Ishikawa (cell line): ENCODE results near the gene MICALL2.

Experiments used
- CEBPB ChIP-seq: IDR thresholded peaks from 2 replicates; pipeline ENCODE4 v1.6.1; 2012
- CREB1 ChIP-seq: IDR thresholded peaks from 2 replicates; pipeline ENCODE4 v1.6.1; 2012; ENCODE audit warnings: low read depth
- EGR1 ChIP-seq: IDR thresholded peaks from 2 replicates; pipeline ENCODE4 v1.6.1; 2012
- EP300 ChIP-seq: IDR thresholded peaks from 2 replicates; pipeline ENCODE4 v1.6.1; 2012; ENCODE audit warnings: borderline replicate concordance
- FOXM1 ChIP-seq: IDR thresholded peaks from 2 replicates; pipeline ENCODE4 v1.6.1; 2012; ENCODE audit warnings: low read depth, borderline replicate concordance
- NFIC ChIP-seq: IDR thresholded peaks from 2 replicates; pipeline ENCODE4 v1.6.1; 2012
- RAD21 ChIP-seq: IDR thresholded peaks from 2 replicates; pipeline ENCODE4 v1.6.1; 2012; ENCODE audit warnings: low read depth
- TAF1 ChIP-seq: IDR thresholded peaks from 2 replicates; pipeline ENCODE4 v1.6.1; 2012; ENCODE audit warnings: low read depth, mild to moderate bottlenecking
- TCF12 ChIP-seq: IDR thresholded peaks from 2 replicates; pipeline ENCODE4 v1.6.1; 2012; ENCODE audit warnings: low read depth
- TEAD4 ChIP-seq: IDR thresholded peaks from 2 replicates; pipeline ENCODE4 v1.6.1; 2012
- YY1 ChIP-seq: IDR thresholded peaks from 2 replicates; pipeline ENCODE4 v1.6.1; 2012; ENCODE audit warnings: low read depth
- ZBTB7A ChIP-seq: IDR thresholded peaks from 2 replicates; pipeline ENCODE4 v1.6.1; 2012; ENCODE audit warnings: low read depth
- TF ChIP-seq, protein P1 (sequence below): IDR thresholded peaks from 2 replicates; pipeline ENCODE4 v1.6.1; 2012; ENCODE audit warnings: low read depth, mild to moderate bottlenecking
- TF ChIP-seq, protein P2 (sequence below): IDR thresholded peaks from 2 replicates; pipeline ENCODE4 v1.6.1; 2012
- TF ChIP-seq, protein P3 (sequence below): IDR thresholded peaks from 2 replicates; pipeline ENCODE4 v1.6.1; 2012

The MICALL2 gene

DNA sequence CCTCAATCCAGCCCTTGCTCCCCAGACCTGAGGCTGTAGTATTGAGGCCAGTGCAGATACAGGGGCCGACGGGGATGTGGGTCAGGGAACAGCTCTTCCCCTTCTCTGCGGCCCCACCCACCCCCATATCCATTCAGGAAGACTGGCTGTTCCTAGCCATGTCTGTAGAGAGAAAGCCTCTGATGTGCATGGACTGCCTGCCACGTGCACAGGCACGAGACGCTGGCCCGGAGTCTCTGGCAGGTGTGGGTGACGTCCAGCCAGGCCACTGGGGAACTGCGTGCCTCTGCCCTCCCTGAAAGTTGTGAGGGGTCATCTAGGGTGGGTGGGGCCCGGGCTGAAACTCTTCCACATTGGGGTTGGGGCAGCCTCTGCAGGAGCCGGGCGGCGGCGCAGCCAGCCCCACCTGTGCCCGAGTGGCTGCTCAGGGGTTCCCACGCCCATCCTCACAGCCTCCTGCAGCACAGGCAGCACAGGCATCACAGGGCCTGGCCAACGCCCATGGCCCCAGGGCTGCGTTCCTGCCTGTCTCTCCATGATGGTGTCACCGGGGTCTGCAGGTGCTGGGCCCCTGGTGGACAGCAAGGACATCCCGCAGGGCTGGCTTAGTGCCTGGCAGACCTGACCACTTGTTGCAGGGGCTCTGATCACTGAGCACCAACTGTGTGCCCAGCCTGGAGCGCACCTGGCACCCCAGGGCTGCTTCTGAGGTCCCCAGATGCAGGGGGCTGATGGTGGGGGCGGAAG is 27.5 kb downstream of the MICALL2 start:
- no peak for TF ChIP-seq YY1
- no peak for TF ChIP-seq NFIC
- TF ChIP-seq TEAD4 = no peak
- TF ChIP-seq ZBTB7A = no peak
- TF ChIP-seq RAD21 = no peak
- TF ChIP-seq, protein P1, sequence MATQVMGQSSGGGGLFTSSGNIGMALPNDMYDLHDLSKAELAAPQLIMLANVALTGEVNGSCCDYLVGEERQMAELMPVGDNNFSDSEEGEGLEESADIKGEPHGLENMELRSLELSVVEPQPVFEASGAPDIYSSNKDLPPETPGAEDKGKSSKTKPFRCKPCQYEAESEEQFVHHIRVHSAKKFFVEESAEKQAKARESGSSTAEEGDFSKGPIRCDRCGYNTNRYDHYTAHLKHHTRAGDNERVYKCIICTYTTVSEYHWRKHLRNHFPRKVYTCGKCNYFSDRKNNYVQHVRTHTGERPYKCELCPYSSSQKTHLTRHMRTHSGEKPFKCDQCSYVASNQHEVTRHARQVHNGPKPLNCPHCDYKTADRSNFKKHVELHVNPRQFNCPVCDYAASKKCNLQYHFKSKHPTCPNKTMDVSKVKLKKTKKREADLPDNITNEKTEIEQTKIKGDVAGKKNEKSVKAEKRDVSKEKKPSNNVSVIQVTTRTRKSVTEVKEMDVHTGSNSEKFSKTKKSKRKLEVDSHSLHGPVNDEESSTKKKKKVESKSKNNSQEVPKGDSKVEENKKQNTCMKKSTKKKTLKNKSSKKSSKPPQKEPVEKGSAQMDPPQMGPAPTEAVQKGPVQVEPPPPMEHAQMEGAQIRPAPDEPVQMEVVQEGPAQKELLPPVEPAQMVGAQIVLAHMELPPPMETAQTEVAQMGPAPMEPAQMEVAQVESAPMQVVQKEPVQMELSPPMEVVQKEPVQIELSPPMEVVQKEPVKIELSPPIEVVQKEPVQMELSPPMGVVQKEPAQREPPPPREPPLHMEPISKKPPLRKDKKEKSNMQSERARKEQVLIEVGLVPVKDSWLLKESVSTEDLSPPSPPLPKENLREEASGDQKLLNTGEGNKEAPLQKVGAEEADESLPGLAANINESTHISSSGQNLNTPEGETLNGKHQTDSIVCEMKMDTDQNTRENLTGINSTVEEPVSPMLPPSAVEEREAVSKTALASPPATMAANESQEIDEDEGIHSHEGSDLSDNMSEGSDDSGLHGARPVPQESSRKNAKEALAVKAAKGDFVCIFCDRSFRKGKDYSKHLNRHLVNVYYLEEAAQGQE = no peak

DNA sequence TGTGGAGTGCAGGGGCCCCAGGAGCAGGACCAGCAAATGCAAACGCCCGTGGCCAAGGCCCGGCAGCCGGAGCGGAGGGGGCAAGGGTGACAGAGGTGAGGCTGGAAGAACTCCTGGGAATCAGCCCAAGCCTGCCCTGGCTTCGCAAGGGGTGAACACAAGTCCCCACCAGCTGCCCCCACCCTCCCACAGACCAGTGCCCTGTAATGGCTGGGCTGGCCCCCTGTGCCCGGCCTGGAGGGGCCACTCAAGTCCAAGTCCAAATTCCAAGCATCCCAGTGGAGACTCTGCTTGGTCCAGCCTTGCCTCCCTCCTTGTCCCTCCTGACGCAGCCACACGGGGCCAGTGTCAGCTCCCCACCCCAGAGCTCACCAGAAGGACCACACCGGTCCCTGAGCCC is 28.0 kb downstream of the MICALL2 start:
- TF ChIP-seq EP300 = no peak
- no peak for TF ChIP-seq ZBTB7A
- TF ChIP-seq, protein P2, sequence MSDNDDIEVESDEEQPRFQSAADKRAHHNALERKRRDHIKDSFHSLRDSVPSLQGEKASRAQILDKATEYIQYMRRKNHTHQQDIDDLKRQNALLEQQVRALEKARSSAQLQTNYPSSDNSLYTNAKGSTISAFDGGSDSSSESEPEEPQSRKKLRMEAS = no peak
- TF ChIP-seq, protein P3, sequence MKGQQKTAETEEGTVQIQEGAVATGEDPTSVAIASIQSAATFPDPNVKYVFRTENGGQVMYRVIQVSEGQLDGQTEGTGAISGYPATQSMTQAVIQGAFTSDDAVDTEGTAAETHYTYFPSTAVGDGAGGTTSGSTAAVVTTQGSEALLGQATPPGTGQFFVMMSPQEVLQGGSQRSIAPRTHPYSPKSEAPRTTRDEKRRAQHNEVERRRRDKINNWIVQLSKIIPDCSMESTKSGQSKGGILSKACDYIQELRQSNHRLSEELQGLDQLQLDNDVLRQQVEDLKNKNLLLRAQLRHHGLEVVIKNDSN = no peak
- TF ChIP-seq, protein P1 = no peak
- no peak for TF ChIP-seq NFIC
- no peak for TF ChIP-seq TAF1
- no peak for TF ChIP-seq TEAD4
- no peak for TF ChIP-seq EGR1
- TF ChIP-seq YY1 = no peak
- no peak for TF ChIP-seq FOXM1
- TF ChIP-seq TCF12 = no peak
- TF ChIP-seq RAD21 = no peak
- TF ChIP-seq CEBPB = no peak
- TF ChIP-seq CREB1 = no peak

DNA sequence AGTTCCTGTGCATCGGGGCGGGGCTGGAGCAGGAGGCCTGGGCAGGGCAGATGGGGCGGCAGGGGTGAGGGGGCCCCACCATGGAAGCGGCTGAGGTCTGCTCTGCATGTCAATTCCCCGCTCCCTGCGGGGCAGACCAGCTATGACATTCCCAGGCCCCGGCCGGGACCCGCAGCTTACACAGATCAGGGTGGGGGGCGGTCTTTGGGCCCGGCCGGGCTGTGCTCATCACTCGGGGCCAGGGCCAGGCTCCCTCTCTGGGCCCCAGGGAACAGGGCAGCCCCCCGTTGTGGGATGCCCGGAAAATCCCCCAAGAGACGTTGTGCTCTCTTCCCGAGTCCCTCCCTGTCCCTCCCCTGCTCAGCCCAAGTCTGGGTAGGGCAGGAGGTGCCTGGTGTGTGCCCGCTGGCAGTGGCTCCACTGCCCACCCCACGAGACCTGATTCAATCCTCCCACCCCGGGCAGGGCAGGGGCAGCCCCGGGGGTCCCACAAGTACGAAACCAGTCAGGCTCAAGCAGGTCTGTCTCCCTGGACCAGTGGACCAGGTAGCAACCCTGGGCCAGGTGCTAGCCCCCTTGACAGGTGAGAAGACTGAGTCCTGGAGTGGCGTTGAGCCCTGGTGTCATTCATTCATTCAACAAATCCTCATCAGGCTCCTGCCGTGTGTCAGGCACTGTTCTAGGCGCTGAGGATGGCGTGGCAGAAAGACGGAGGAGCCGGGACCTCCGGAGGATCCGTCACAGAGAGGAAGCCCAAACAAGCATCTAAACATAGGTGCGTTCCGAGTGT is 29.0 kb downstream of the MICALL2 start:
- TF ChIP-seq TCF12 = no peak
- TF ChIP-seq RAD21 = no peak
- TF ChIP-seq CEBPB = no peak
- no peak for TF ChIP-seq ZBTB7A
- no peak for TF ChIP-seq FOXM1
- TF ChIP-seq NFIC = no peak
- no peak for TF ChIP-seq CREB1
- TF ChIP-seq, protein P1 = no peak
- TF ChIP-seq, protein P3 = no peak
- no peak for TF ChIP-seq TAF1
- TF ChIP-seq YY1 = no peak

DNA sequence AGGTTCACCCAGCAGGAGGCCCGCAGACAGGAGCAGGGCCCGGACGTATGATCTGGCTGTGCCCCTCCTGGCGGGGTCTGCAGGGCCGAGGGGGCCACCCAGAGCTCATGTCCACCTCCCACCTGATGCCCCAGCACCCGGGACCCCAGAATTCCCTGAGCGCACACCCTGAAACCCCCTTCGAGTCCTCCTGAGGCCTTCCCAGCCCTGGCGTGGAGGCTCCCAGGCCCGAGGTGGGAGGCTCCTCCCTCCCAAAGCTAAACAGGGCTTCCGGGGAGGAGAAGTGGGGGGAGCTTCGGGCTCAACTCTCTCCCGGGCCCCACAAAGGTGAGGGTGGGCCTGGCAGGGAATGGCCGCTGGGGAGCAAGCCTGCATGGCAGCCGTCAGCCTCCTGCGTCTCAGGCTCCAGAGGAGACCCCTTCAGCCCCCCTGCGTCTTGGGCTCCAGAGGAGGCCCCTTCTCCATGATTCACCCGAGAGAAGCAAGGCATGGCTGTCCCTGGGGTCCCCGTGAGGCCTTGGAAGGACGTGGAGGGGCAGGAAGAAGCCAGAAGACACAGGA is 30.2 kb downstream of the MICALL2 start:
- TF ChIP-seq, protein P3 = no peak
- TF ChIP-seq EP300 = no peak
- TF ChIP-seq NFIC = no peak
- no peak for TF ChIP-seq TEAD4
- no peak for TF ChIP-seq EGR1
- TF ChIP-seq, protein P1 = no peak
- TF ChIP-seq YY1 = no peak
- TF ChIP-seq TCF12 = no peak
- TF ChIP-seq RAD21 = no peak
- TF ChIP-seq ZBTB7A = no peak
- no peak for TF ChIP-seq TAF1
- TF ChIP-seq, protein P2 = no peak
- TF ChIP-seq FOXM1 = no peak
- no peak for TF ChIP-seq CREB1
- no peak for TF ChIP-seq CEBPB
